ENCODE measurements around the gene ARID5B.

Gene ARID5B

DNA sequence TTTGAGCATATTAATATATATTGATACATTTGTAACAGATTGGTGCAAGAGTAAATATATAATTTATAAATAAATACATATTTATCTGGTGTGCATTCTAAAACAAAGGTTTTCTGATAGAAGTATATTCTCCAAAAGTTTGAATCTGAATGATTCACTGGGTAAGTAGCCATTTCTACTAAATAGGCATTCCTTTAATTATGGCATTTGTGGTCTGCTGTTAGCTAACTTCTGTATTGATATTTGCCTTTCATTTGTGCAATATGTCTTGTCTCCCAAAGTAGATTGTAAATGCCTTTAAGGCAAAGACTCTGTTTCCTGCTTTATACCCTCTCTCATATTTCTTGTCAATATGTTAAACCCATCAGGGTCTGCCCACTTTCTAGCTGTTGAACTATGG lies 11.1 kb upstream of the ARID5B start:
- TF ChIP-seq, protein P1, sequence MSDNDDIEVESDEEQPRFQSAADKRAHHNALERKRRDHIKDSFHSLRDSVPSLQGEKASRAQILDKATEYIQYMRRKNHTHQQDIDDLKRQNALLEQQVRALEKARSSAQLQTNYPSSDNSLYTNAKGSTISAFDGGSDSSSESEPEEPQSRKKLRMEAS (IDR thresholded peaks at IDR 0.05; ENCODE audit: low read depth, low read length) = no peak
- TF ChIP-seq, protein P2, sequence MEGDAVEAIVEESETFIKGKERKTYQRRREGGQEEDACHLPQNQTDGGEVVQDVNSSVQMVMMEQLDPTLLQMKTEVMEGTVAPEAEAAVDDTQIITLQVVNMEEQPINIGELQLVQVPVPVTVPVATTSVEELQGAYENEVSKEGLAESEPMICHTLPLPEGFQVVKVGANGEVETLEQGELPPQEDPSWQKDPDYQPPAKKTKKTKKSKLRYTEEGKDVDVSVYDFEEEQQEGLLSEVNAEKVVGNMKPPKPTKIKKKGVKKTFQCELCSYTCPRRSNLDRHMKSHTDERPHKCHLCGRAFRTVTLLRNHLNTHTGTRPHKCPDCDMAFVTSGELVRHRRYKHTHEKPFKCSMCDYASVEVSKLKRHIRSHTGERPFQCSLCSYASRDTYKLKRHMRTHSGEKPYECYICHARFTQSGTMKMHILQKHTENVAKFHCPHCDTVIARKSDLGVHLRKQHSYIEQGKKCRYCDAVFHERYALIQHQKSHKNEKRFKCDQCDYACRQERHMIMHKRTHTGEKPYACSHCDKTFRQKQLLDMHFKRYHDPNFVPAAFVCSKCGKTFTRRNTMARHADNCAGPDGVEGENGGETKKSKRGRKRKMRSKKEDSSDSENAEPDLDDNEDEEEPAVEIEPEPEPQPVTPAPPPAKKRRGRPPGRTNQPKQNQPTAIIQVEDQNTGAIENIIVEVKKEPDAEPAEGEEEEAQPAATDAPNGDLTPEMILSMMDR (IDR thresholded peaks at IDR 0.05; ENCODE audit: low read depth, low read length) = no peak
- TF ChIP-seq MYC (IDR thresholded peaks at IDR 0.05; ENCODE audit: low read depth, low read length) = no peak
- H3K4me3 ChIP-seq (ENCODE audit: low read depth, low read length) = no peak overlapping the region
- no peak for DNase-seq (ENCODE audit: low read depth)

DNA sequence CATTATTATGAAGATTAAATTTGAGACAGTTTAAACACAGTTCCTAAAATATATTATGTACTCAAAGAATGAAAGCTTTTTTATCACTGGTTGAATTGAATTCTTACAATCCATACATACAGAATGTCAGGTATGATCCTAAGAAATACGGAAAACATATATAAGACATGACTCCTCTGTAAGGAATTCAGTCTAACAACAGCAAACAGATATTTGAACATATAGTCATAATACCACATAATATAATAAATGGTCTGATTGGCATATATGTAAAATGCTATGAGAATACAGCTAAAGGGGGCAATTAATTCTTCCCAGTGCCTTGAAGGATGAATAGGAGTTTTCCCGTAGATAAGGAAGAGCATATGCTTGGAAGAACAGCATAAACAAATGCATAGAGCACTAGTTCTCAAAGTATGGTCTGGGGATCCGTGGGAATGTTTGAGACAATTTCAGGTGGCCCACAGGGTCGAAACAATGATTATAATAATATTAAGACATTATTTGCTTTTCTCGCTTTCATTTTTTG lies 10.6 kb upstream of the ARID5B start:
- no peak for TF ChIP-seq POLR2A (IDR thresholded peaks at IDR 0.05; ENCODE audit: extremely low read depth, insufficient read length)
- TF ChIP-seq, protein P1 (IDR thresholded peaks at IDR 0.05; ENCODE audit: low read depth, low read length) = no peak
- TF ChIP-seq, protein P2 (IDR thresholded peaks at IDR 0.05; ENCODE audit: low read depth, low read length) = no peak
- H3K4me3 ChIP-seq (ENCODE audit: low read depth, low read length) = no peak overlapping the region

GRCh38 chr10:61891906-61892585 lies 9.5 kb upstream of the ARID5B start:
- DNase-seq (ENCODE audit: low read depth) = no peak
- TF ChIP-seq MYC (IDR thresholded peaks at IDR 0.05; ENCODE audit: low read depth, low read length) = no peak
- H3K4me3 ChIP-seq (ENCODE audit: low read depth, low read length) = no peak overlapping the region

More for the DNA sequence above, 10.6 kb upstream of the ARID5B start:
- DNase-seq (ENCODE audit: low read depth) = no peak

DNA sequence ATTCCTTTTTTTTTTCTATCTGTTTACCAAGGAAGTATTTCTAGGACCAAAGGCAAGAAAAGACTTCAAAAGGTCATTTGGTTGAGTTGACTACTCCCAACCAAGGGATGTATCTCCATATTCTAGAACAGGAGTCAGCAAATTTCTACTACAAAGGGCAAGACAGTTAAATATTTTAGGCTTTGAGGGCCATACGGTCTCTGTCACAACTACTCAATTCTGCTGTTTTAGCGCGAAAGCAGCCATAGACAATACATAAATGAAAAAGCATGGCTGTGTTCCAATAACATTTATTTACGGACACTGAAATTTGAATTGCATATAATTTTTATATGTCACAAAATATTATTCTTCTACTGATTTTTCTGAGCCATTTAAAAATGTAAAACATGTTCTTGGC lies 8.5 kb upstream of the ARID5B start:
- no peak for DNase-seq (ENCODE audit: low read depth)
- no peak overlapping the region for H3K4me3 ChIP-seq (ENCODE audit: low read depth, low read length)
- TF ChIP-seq MYC (IDR thresholded peaks at IDR 0.05; ENCODE audit: low read depth, low read length) (no peak), POLR2A (IDR thresholded peaks at IDR 0.05; ENCODE audit: extremely low read depth, insufficient read length) (no peak)
- TF ChIP-seq, protein P1 (IDR thresholded peaks at IDR 0.05; ENCODE audit: low read depth, low read length) = no peak
- TF ChIP-seq, protein P2 (IDR thresholded peaks at IDR 0.05; ENCODE audit: low read depth, low read length) = no peak

GRCh38 chr10:61894133-61894532 lies 7.4 kb upstream of the ARID5B start:
- TF ChIP-seq POLR2A (IDR thresholded peaks at IDR 0.05; ENCODE audit: extremely low read depth, insufficient read length) (no peak), MYC (IDR thresholded peaks at IDR 0.05; ENCODE audit: low read depth, low read length) (no peak)
- TF ChIP-seq, protein P2 (IDR thresholded peaks at IDR 0.05; ENCODE audit: low read depth, low read length) = no peak
- TF ChIP-seq, protein P1 (IDR thresholded peaks at IDR 0.05; ENCODE audit: low read depth, low read length) = no peak
- H3K4me3 ChIP-seq (ENCODE audit: low read depth, low read length) = no peak overlapping the region
- no peak for DNase-seq (ENCODE audit: low read depth)

- H3K4me3 ChIP-seq (ENCODE audit: low read depth, low read length) = no peak overlapping the region
- no peak for DNase-seq (ENCODE audit: low read depth)
- TF ChIP-seq, protein P1 (IDR thresholded peaks at IDR 0.05; ENCODE audit: low read depth, low read length) = no peak
- TF ChIP-seq POLR2A (IDR thresholded peaks at IDR 0.05; ENCODE audit: extremely low read depth, insufficient read length) (no peak), MYC (IDR thresholded peaks at IDR 0.05; ENCODE audit: low read depth, low read length) (no peak)
- TF ChIP-seq, protein P2 (IDR thresholded peaks at IDR 0.05; ENCODE audit: low read depth, low read length) = no peak
These were observed 5.5 kb upstream of the ARID5B start for GRCh38 chr10:61895898-61896600.
